HepG2 (cell line): ENCODE data around the gene SYT17. TPM values are rescaled to one million over a fixed set of nuclear protein-coding genes. Genes with fewer than 3 reads are reported as not detected.

Experiments used
- ATAC-seq: fragments of 200-7000 bp; cut with Tn5 transposase; 3 replicates; pipeline ENCODE4 v1.9.1; 2020; ENCODE audit warnings: mild to moderate bottlenecking, moderate library complexity
- BruUV-seq: library from RNA; stranded (reverse); fragments of 400-500 nt; replicated peaks from 2 replicates; lab custom pipeline; 2021; lab: Mats Ljungman, UMichigan
- CTCF ChIA-PET: fragments of 300-600 bp; formaldehyde crosslinking; extraction: SDS; loops from one replicate; lab custom pipeline; 2021; ENCODE audit warnings: low total read pairs, inconsistent platforms, low intra/inter-chr PET ratio; lab: Yijun Ruan, JAX
- POLR2A ChIA-PET: fragments of 350-600 bp; sonication (Branson Sonifier 250); formaldehyde crosslinking; loops from one replicate; lab custom pipeline; 2020; ENCODE audit warnings: antibody characterized with exemption, inconsistent platforms; lab: Yijun Ruan, JAX
- DNase-seq: peaks from one replicate; pipeline ENCODE4 v3.0.0-alpha.2; 2015; ENCODE audit warnings: low spot score
- FAIRE-seq: peaks from 3 replicates; lab custom pipeline; 2011; peaks lifted over from hg19 to GRCh38; lab: Jason Lieb, UNC
- H2AFZ ChIP-seq: one replicate; pipeline ENCODE4 v1.6.1; 2011; ENCODE audit warnings: low read length, inconsistent platforms
- H3K27ac ChIP-seq: fragments of 300-600 bp; 3 replicates; pipeline ENCODE4 v1.8.0; 2011; ENCODE audit warnings: mixed run types, mild to moderate bottlenecking, mixed read lengths, low read length, inconsistent platforms; ENCODE audit not compliant: insufficient read depth; ENCODE audit errors: extremely low read length
- H3K27me3 ChIP-seq, 2 experiments: fragments of 200-600 bp in 1 of 2; 2 replicates in 1 of 2; 3 replicates in 1 of 2; pipeline versions ENCODE4 v1.6.0 to v1.8.0; 2011; ENCODE audit warnings: low read length in 2 of 2, mild to moderate bottlenecking in 2 of 2, moderate library complexity in 2 of 2, inconsistent platforms in 1 of 2; ENCODE audit not compliant: insufficient read depth in 2 of 2, control insufficient read depth in 1 of 2
- H3K36me3 ChIP-seq, 2 experiments: fragments of 200-600 bp in 1 of 2; replicated peaks in 1 of 2; 2 replicates in 1 of 2; 3 replicates in 1 of 2; pipeline versions ENCODE4 v1.5.1 to v1.8.0; 2011; ENCODE audit warnings: low read length in 2 of 2, inconsistent platforms in 1 of 2; ENCODE audit not compliant: insufficient read depth in 2 of 2, control insufficient read depth in 1 of 2
- H3K4me1 ChIP-seq: 2 replicates; pipeline ENCODE4 v1.5.1; 2012; ENCODE audit warnings: low read length, inconsistent platforms; ENCODE audit not compliant: insufficient read depth
- H3K4me2 ChIP-seq: 2 replicates; pipeline ENCODE4 v1.6.0; 2011; ENCODE audit warnings: low read depth, low read length, inconsistent platforms
- H3K4me3 ChIP-seq, 3 experiments: fragments of 200-600 bp in 1 of 3; sonication (generic), shearing (Covaris generic) in 1 of 3; replicated peaks in 1 of 3; 2 replicates each; pipeline ENCODE4 v1.5.1; 2011 to 2016; ENCODE audit warnings: low read length in 3 of 3, inconsistent platforms in 2 of 3, low read depth in 2 of 3, mild to moderate bottlenecking in 2 of 3, control low read depth in 1 of 3, mixed read lengths in 1 of 3; ENCODE audit not compliant: insufficient read depth in 1 of 3
- H3K79me2 ChIP-seq: one replicate; pipeline ENCODE4 v1.6.1; 2011; ENCODE audit warnings: low read length, inconsistent platforms; ENCODE audit not compliant: insufficient read depth
- H3K9ac ChIP-seq: 2 replicates; pipeline ENCODE4 v1.6.0; 2011; ENCODE audit warnings: mild to moderate bottlenecking, low read depth, low read length, inconsistent platforms; ENCODE audit not compliant: insufficient read depth
- H3K9me3 ChIP-seq: 2 replicates; pipeline ENCODE4 v1.5.1; 2012; ENCODE audit warnings: mild to moderate bottlenecking, low read length
- H4K20me1 ChIP-seq: 2 replicates; pipeline ENCODE4 v1.6.0; 2011; ENCODE audit warnings: inconsistent platforms, mild to moderate bottlenecking, low read length, moderate library complexity; ENCODE audit not compliant: insufficient read depth
- AHR ChIP-seq: IDR thresholded peaks from 2 replicates; pipeline ENCODE4 v1.6.1; 2018; ENCODE audit warnings: missing genetic modification reagents, missing compliant biosample characterization
- BORCS8-MEF2B ChIP-seq: sonication (generic); formaldehyde crosslinking; IDR thresholded peaks from 2 replicates; pipeline ENCODE4 v1.8.0; 2022; ENCODE audit warnings: mild to moderate bottlenecking, missing genetic modification reagents
- MATR3 ChIP-seq: sonication (generic); formaldehyde crosslinking; IDR thresholded peaks from 2 replicates; pipeline ENCODE4 v1.4.0; 2020; ENCODE audit warnings: missing genetic modification reagents
- MED8 ChIP-seq: sonication (generic); formaldehyde crosslinking; IDR thresholded peaks from 2 replicates; pipeline ENCODE4 v1.8.1; 2023; ENCODE audit warnings: mild to moderate bottlenecking, missing genetic modification reagents; ENCODE audit not compliant: insufficient replicate concordance
- NCOA2 ChIP-seq: sonication (generic); formaldehyde crosslinking; IDR thresholded peaks from 2 replicates; pipeline ENCODE4 v1.8.0; 2022; ENCODE audit warnings: inconsistent platforms
- PRMT3 ChIP-seq: sonication (generic); formaldehyde crosslinking; IDR thresholded peaks from 2 replicates; pipeline ENCODE4 v1.8.1; 2022; ENCODE audit warnings: low read depth, mild to moderate bottlenecking, moderate library complexity, missing genetic modification reagents, borderline replicate concordance
- RAD21 ChIP-seq: fragments of 450-650 bp; formaldehyde crosslinking; IDR thresholded peaks from 2 replicates; pipeline ENCODE4 v1.5.0; 2020; ENCODE audit warnings: mild to moderate bottlenecking
- TFAP4 ChIP-seq: sonication (generic); IDR thresholded peaks from 2 replicates; pipeline ENCODE4 v1.6.1; 2016; ENCODE audit warnings: low read depth, borderline replicate concordance
- UBTF ChIP-seq: sonication (generic); formaldehyde crosslinking; IDR thresholded peaks from 2 replicates; pipeline ENCODE4 v1.4.0; 2020; ENCODE audit warnings: mild to moderate bottlenecking, missing genetic modification reagents
- ZNF646 ChIP-seq: sonication (generic); formaldehyde crosslinking; IDR thresholded peaks from 2 replicates; pipeline ENCODE4 v1.9.0; 2021; ENCODE audit warnings: mild to moderate bottlenecking, missing genetic modification reagents
- ZNF878 ChIP-seq: sonication (generic); formaldehyde crosslinking; IDR thresholded peaks from 2 replicates; pipeline ENCODE4 v1.8.1; 2023; ENCODE audit warnings: mild to moderate bottlenecking, missing genetic modification reagents, moderate library complexity
- ZSCAN5A ChIP-seq: sonication (generic); formaldehyde crosslinking; IDR thresholded peaks from 2 replicates; pipeline ENCODE4 v1.8.0; 2022; ENCODE audit warnings: mild to moderate bottlenecking, missing genetic modification reagents, borderline replicate concordance
- WGBS: methylation state at CpG from one replicate; pipeline ENCODE4 v1.1.6; 2017; ENCODE audit warnings: low lambda C conversion rate; 5-methylcytosine and 5-hydroxymethylcytosine counted together
- in situ Hi-C: cut with HindIII; loops from 2 replicates; pipeline ENCODE4 v1.10.0; 2017; ENCODE audit warnings: low pct_unique_long_range_greater_than_20kb; ENCODE audit not compliant: extremely low pct_ligation_motif_present
- intact Hi-C: fragments of 100-400 bp; cut with micrococcal nuclease; formaldehyde crosslinking; loops from one replicate; pipeline ENCODE4 v1.10.0; 2022; ENCODE audit not compliant: unreplicated experiment
- polyA plus RNA-seq, 8 experiments: library from polyadenylated mRNA; depleted of rRNA in 3 of 8; stranded (reverse) in 7 of 8; unstranded in 1 of 8; fragments of >200 nt; fragmentation: Illumina TruSeq in 4 of 8; extraction: Trizol in 4 of 8; gene quantifications; 2 replicates each; pipeline versions ENCODE4 v1.2.1 to v1.2.3, GENCODE V29; 2011 to 2016; ENCODE audit warnings: low read depth in 4 of 8, missing spikeins in 1 of 8, mixed read lengths in 1 of 8; ENCODE audit not compliant: insufficient read depth in 1 of 8
- total RNA-seq, 5 experiments: library from RNA; depleted of rRNA; stranded (reverse); fragments of >200 nt; fragmentation: Illumina TruSeq; extraction: Trizol; gene quantifications; 2 replicates each; pipeline ENCODE4 v1.2.3, GENCODE V29; 2016; ENCODE audit warnings: low read depth in 1 of 5

The SYT17 gene
- total and polyA plus RNA-seq, 2 of the 13 experiments (the other 11 are each of a cell fraction or from before 2014, with no cell fraction given), result 0.44 TPM; not detected in 1

GRCh38 chr16:19291475-19291874 lies 123.4 kb downstream of the SYT17 start (continued):
- TF ChIP-seq PRMT3 (no peak), NCOA2 (no peak)

- DNase-seq, result no peak
- H3K36me3 ChIP-seq, result no peaks in the 10 kb centered on the region
- intact Hi-C loops (no loop called here), in situ Hi-C loops (no loop called here)
- ATAC-seq, result no peak
- no peak overlapping the region for H3K27ac ChIP-seq
- ChIA-PET CTCF (no interaction called here), POLR2A (no interaction called here)
- BruUV-seq, result no TSS peak
- H4K20me1 ChIP-seq, result no peaks in the 10 kb centered on the region
- no peak overlapping the region for H3K4me2 ChIP-seq
- 0% methylated on average over 5 of the region's 5 CpGs for WGBS
- no peaks in the 10 kb centered on the region for H3K79me2 ChIP-seq
- no peak overlapping the region for H3K4me3 ChIP-seq
- H2AFZ ChIP-seq, result no peak overlapping the region
- H3K4me1 ChIP-seq, result no peaks in the 10 kb centered on the region
- H3K9ac ChIP-seq, result no peak overlapping the region
- H3K9me3 ChIP-seq, result no peaks in the 10 kb centered on the region
- peaks cover 2 to 20% of the 10 kb centered on the region in 2 experiments; a peak in 3 of 5 replicates for H3K27me3 ChIP-seq
- no peak for FAIRE-seq
- TF ChIP-seq BORCS8-MEF2B (CRISPR knock-in tag) (no peak), UBTF (CRISPR knock-in tag) (no peak), MED8 (CRISPR knock-in tag) (no peak), RAD21 (no peak), ZNF878 (no peak), ZNF646 (CRISPR knock-in tag) (no peak), MATR3 (no peak), ZSCAN5A (CRISPR knock-in tag) (no peak), AHR (CRISPR knock-in tag) (no peak), TFAP4 (no peak)
Measured at GRCh38 chr16:19292186-19292585, 124.1 kb downstream of the SYT17 start.
